K562 (cell line): ENCODE data around the gene CACNA2D2. TPM values are rescaled to one million over a fixed set of nuclear protein-coding genes. Genes with fewer than 3 reads are reported as not detected.

Experiments used
- BHLHE40 ChIP-seq: IDR thresholded peaks from 2 replicates; pipeline ENCODE4 v1.6.1; 2011; ENCODE audit warnings: low read length, improper control_type of control experiment
- CCNT2 ChIP-seq: IDR thresholded peaks from 2 replicates; pipeline ENCODE4 v1.6.1; 2011; ENCODE audit warnings: borderline replicate concordance, low read depth, mild to moderate bottlenecking, moderate library complexity, mixed read lengths, low read length; ENCODE audit not compliant: insufficient read length; ENCODE audit errors: extremely low read depth
- JUND ChIP-seq, 2 experiments: IDR thresholded peaks; 2 replicates in 1 of 2; 3 replicates in 1 of 2; pipeline ENCODE4 v1.6.1; 2011; ENCODE audit warnings: borderline replicate concordance in 2 of 2, low read depth in 2 of 2, low read length in 2 of 2, improper control_type of control experiment in 1 of 2, missing biosample characterization in 1 of 2, missing genetic modification characterization in 1 of 2, missing genetic modification reagents in 1 of 2
- MAFK ChIP-seq: IDR thresholded peaks from 2 replicates; pipeline ENCODE4 v1.6.1; 2011; ENCODE audit warnings: low read length, improper control_type of control experiment
- MGA ChIP-seq: fragments of 450-650 bp; IDR thresholded peaks from 2 replicates; pipeline ENCODE4 v1.6.1; 2016; ENCODE audit warnings: mild to moderate bottlenecking, moderate library complexity
- ZFX ChIP-seq: sonication (generic); formaldehyde crosslinking; IDR thresholded peaks from 2 replicates; pipeline ENCODE4 v1.8.0; 2022; ENCODE audit warnings: mild to moderate bottlenecking, missing genetic modification reagents, moderate library complexity
- ZNF444 ChIP-seq: fragments of 250-450 bp; sonication (Bioruptor Pico); IDR thresholded peaks from 2 replicates; pipeline ENCODE4 v1.4.0; 2020; ENCODE audit warnings: mild to moderate bottlenecking, moderate library complexity
- ZNF445 ChIP-seq: fragments of 250-450 bp; sonication (Bioruptor Pico); IDR thresholded peaks from 2 replicates; pipeline ENCODE4 v1.4.0; 2020; ENCODE audit warnings: low read depth, mild to moderate bottlenecking, moderate library complexity
- ZNF766 ChIP-seq: fragments of 200-800 bp; sonication (Bioruptor generic); conservative IDR thresholded peaks from 2 replicates; pipeline ENCODE4 v1.6.1; 2016; ENCODE audit warnings: missing genetic modification characterization, missing compliant biosample characterization
- polyA plus RNA-seq, 8 experiments: library from polyadenylated mRNA; depleted of rRNA in 4 of 8; stranded (reverse) in 5 of 8; unstranded in 3 of 8; fragments of >200 nt; fragmentation: Nextera tagmentation in 2 of 8; fragmentation: Illumina TruSeq in 1 of 8; extraction: Ambion mirVana in 2 of 8; extraction: Trizol in 1 of 8; gene quantifications; 2 replicates each; pipeline versions ENCODE4 v1.2.1 to v1.2.3, GENCODE V29; 2011 to 2014; ENCODE audit warnings: inconsistent platforms in 1 of 8, missing spikeins in 1 of 8
- total RNA-seq, 7 experiments: library from RNA; depleted of rRNA in 6 of 7; stranded (reverse); fragments of >200 nt in 6 of 7; fragmentation: Illumina TruSeq in 2 of 7; extraction: Trizol in 2 of 7; gene quantifications; 2 replicates each; pipeline versions ENCODE4 v1.2.1 to v1.2.3, GENCODE V29; 2011 to 2021; ENCODE audit warnings: low replicate concordance in 1 of 7
- TF ChIP-seq, protein P1 (sequence below): fragments of 250-450 bp; sonication (Bioruptor Pico); IDR thresholded peaks from 2 replicates; pipeline ENCODE4 v1.4.0; 2020; ENCODE audit warnings: mild to moderate bottlenecking, moderate library complexity

Gene CACNA2D2
- total and polyA plus RNA-seq, 9 of the 15 experiments (the other 6 are each of a cell fraction or from before 2014, with no cell fraction given), result 0.11 to 0.58 (median 0.36) TPM; not detected in 2

DNA sequence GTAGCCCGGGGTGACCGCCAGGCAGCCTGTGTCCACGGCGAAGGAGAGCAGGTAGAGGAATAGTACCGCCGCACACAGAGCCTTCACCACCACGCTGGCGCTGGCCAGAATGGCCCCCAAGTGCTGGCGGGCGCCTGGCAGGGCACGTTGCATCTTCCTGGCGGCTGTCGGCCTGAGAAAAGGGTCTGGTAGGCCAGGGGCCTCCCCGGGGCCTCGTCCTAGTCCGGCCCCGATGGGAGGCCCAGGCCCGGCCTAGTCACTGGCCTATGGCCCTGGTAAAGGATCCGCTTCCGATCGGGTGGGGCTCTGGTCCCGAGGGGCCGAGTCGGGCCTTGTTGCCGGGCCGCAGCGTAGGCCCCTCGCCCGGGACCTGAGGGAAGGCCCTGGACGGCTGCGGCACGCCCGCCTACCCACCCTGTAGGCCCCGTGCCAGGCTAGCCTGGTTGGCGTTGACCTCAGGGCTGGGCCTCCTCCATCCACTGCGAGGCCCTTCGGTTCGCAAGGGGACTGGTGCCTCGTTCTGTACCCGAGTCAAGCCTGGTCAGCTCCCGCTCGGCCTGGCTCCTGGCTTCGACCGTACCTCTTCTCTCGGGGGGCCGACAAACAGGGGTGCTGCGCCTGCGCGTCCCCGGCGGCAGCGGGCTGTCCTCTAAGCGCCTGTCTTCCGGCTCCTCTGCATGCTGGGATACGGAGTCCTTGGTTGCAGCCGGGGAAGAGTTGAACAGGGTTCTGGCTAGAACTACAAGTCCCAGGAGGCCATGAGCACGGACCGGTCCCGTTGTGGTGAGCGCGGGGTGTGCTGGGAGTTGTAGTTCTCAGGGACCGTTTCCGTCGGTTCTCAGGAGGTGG lies 144.3 kb downstream of the CACNA2D2 start, which contains the start of gene TMEM115 (continued):
- 0 out of 2 replicates have a peak, but pooled peaks have one; percentile 3 for TF ChIP-seq BHLHE40
- TF ChIP-seq CCNT2, result peak; percentile 22
- TF ChIP-seq, protein P1, sequence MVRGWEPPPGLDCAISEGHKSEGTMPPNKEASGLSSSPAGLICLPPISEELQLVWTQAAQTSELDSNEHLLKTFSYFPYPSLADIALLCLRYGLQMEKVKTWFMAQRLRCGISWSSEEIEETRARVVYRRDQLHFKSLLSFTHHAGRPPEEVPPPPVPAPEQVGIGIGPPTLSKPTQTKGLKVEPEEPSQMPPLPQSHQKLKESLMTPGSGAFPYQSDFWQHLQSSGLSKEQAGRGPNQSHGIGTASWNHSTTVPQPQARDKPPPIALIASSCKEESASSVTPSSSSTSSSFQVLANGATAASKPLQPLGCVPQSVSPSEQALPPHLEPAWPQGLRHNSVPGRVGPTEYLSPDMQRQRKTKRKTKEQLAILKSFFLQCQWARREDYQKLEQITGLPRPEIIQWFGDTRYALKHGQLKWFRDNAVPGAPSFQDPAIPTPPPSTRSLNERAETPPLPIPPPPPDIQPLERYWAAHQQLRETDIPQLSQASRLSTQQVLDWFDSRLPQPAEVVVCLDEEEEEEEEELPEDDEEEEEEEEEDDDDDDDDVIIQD (CRISPR knock-in tag), result no peak
- no peak for TF ChIP-seq ZNF444 (CRISPR knock-in tag)
- TF ChIP-seq MGA, result peak; percentile 72
- no peak for TF ChIP-seq MAFK
- peak; percentile 93 for TF ChIP-seq ZNF766 (CRISPR knock-in tag)
- peak; percentile 98 for TF ChIP-seq ZFX (CRISPR knock-in tag)
- no peak for TF ChIP-seq ZNF445 (CRISPR knock-in tag)
- TF ChIP-seq JUND (IDR thresholded peaks at IDR 0.05; ENCODE audit: borderline replicate concordance, low read depth, low read length), result peak; percentile 46; the same call in 1 of the 2 replicates
- TF ChIP-seq JUND (tag; IDR thresholded peaks at IDR 0.05; ENCODE audit: borderline replicate concordance, low read depth, low read length), result peak; percentile 34; the same call in 1 of the 3 replicates
